Measurements from ENCODE around the gene VPS18. TPM values are rescaled to one million over a fixed set of nuclear protein-coding genes. Genes with fewer than 3 reads are reported as not detected.

The VPS18 gene
- total and polyA plus RNA-seq, 4 donors: 16.1 to 31.5 (median 21.1) TPM

DNA sequence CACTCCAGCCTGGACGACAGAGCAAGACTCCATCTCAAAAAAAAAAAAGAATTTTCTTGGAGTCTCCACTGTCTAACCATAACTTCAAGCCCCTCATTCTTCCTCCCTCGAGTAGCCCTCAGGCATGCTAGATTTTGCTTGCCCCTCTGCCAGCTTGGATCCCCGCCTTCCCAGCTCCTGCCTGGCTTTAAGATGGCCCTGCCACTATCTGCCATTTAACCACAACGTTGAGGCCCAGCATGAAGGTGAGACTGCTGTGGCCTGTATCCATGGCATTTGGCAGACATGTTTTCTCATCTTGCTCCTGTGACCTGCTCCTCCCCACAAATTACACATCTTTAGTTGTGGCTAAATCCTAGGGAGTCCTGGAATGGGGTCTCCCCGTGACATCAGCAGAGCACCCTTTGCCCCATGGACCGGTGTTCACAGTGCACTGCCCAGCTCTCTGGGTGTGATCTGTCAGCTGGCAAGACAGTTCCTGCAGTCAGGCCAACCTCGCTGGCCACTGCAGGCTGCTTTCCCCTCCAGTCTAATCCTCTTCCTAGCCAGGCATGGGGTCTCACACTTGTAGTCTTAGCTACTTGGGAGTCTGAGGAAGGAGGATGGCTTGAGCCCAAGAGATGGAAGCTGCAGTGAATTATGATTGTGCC is 10.4 kb downstream of the VPS18 start:
- ATAC-seq (ENCODE audit: insufficient read depth, low FRiP score): no peak
- WGBS, 2 donors: 71 to 75% methylated on average over 7 of the region's 7 CpGs
- Histone ChIP-seq H3K36me3 (ENCODE audit: control insufficient read depth in 4 of 4, insufficient read depth in 4 of 4, low read length in 4 of 4) (peaks cover 16 to 33% (median 22%) of the 10 kb centered on the region in 4 donors), H3K27me3 (ENCODE audit: control insufficient read depth in 3 of 3, insufficient read depth in 3 of 3, low read length in 2 of 3) (no peaks in the 10 kb centered on the region), H3K9ac (ENCODE audit: insufficient read depth in 1 of 2, low read length in 2 of 2) (no peak overlapping the region), H3K4me3 (no peak overlapping the region), H3K27ac (ENCODE audit: low read depth in 1 of 2, low read length in 1 of 2) (peak overlapping the region in 1 of 2 donors; percentile 29), H3K4me1 (ENCODE audit: control insufficient read depth in 5 of 5, insufficient read depth in 5 of 5, low read length in 5 of 5) (peaks cover 4 to 37% (median 26%) of the 10 kb centered on the region in 5 donors), H3K9me3 (ENCODE audit: control insufficient read depth in 4 of 4, insufficient read depth in 3 of 4, low read length in 3 of 4) (no peaks in the 10 kb centered on the region)
- DNase-seq: no peak
- TF ChIP-seq, protein P1, sequence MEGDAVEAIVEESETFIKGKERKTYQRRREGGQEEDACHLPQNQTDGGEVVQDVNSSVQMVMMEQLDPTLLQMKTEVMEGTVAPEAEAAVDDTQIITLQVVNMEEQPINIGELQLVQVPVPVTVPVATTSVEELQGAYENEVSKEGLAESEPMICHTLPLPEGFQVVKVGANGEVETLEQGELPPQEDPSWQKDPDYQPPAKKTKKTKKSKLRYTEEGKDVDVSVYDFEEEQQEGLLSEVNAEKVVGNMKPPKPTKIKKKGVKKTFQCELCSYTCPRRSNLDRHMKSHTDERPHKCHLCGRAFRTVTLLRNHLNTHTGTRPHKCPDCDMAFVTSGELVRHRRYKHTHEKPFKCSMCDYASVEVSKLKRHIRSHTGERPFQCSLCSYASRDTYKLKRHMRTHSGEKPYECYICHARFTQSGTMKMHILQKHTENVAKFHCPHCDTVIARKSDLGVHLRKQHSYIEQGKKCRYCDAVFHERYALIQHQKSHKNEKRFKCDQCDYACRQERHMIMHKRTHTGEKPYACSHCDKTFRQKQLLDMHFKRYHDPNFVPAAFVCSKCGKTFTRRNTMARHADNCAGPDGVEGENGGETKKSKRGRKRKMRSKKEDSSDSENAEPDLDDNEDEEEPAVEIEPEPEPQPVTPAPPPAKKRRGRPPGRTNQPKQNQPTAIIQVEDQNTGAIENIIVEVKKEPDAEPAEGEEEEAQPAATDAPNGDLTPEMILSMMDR (IDR thresholded peaks at IDR 0.05; ENCODE audit: control extremely low read depth, extremely low read depth): no peak

DNA sequence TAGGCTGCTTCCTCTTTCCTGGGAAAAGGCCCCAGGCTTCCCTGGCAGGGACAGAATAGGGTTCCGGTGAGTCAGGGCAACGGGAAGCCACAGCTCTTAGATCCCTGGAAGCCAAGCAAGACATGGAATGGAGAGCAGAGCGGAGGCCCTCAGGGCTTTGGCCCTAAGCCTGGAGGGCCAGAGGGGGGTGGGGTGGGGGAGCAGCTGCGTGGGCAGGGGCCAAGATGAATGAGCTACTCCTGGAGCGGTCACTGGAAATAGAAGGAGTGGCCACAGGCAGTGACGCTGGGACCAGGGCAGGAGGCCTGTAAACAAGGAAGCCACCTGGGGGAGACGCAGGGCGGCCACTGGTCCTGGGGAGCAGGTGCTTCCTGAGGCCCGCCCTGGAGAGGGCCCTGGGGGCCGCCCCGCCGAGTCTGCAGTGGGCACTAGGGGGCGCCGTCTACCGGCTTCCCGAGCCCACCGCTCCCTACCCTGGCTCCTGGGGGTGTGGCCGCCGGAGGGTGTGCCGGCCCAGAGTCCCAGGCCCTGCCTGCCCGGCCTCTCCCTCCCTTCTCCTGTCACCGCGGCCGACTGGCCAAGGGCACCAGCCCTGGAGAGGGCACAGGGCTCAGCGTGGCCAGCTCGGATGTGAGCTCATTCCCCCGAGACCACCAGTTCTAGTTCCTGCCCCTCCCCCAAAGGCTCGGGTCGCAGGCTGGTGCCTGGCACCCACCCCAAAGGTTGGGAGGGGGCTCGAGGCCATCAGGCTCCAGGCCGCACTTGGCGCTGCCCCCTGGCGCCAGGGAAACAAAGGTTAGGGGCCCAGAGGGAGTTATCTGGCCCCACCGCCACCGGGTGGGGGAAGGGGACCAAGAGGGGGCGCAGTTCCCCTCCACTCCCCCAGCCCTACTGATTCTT is 12.1 kb downstream of the VPS18 start:
- TF ChIP-seq, protein P1 (IDR thresholded peaks at IDR 0.05; ENCODE audit: control extremely low read depth, extremely low read depth): peak; percentile 59
- no peaks in the 10 kb centered on the region for H3K27me3 ChIP-seq (ENCODE audit: control insufficient read depth in 3 of 3, insufficient read depth in 3 of 3, low read length in 2 of 3)
- H3K4me1 ChIP-seq (ENCODE audit: control insufficient read depth in 5 of 5, insufficient read depth in 5 of 5, low read length in 5 of 5): peaks cover 4 to 44% (median 36%) of the 10 kb centered on the region in 5 donors
- peaks cover 7 to 21% (median 14%) of the 10 kb centered on the region in 4 donors for H3K36me3 ChIP-seq (ENCODE audit: control insufficient read depth in 4 of 4, insufficient read depth in 4 of 4, low read length in 4 of 4)
- peak; percentile 84 for ATAC-seq (ENCODE audit: insufficient read depth, low FRiP score)
- peak overlapping the region; percentile 63 to 67 for H3K9ac ChIP-seq (ENCODE audit: insufficient read depth in 1 of 2, low read length in 2 of 2)
- peak overlapping the region; percentile 27 for H3K4me3 ChIP-seq
- H3K9me3 ChIP-seq (ENCODE audit: control insufficient read depth in 4 of 4, insufficient read depth in 3 of 4, low read length in 3 of 4): no peaks in the 10 kb centered on the region
- DNase-seq: peak; percentile 83 to 88 (median 87)
- H3K27ac ChIP-seq (ENCODE audit: low read depth in 1 of 2, low read length in 1 of 2): peak overlapping the region; percentile 88 to 97
- 2 to 3% methylated on average over 28 to 36 of the region's 36 CpGs for WGBS, 2 donors

DNA sequence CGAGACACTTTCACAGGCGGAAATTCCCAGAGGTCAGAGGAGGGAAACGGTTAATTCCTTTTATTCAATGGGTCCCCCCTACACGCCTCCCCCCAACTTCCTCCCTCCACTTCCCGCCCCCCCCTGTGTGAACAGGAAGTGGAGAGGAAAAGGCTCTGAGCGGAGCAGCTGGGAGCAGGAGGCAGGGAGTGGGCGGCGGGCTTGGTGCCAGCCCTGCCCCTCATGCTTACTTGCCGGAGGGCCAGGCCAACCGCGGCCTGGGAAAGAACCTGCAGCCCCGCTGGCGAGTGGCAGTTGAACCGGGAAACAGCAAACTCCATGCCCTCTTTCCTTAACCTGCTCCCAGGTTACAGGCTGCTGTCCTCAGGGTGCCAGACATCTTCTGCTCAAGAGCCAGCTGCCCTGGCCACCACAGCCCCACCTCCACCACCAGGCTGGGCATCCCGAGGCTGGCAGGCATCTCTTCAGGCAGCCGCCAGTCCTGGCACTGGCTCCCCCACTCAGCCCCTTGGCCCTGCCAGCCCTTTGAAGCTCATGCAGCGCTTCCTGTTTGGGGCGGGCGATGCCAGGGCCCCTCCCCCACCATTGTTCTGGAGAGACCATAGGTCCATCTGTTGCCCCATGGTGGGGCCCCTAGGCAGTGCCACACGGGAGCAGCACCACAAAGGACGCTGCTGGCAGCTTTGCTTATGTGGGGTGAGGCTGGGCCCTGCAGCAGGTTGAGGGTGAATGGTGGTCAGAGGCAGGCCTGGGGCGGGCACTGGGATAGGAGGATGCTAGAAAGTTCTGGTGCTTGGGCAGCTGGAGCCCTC is 12.9 kb downstream of the VPS18 start:
- Histone ChIP-seq H3K36me3 (ENCODE audit: control insufficient read depth in 4 of 4, insufficient read depth in 4 of 4, low read length in 4 of 4) (peaks cover 7 to 21% (median 12%) of the 10 kb centered on the region in 4 donors), H3K4me3 (no peak overlapping the region), H3K4me1 (ENCODE audit: control insufficient read depth in 5 of 5, insufficient read depth in 5 of 5, low read length in 5 of 5) (peaks cover 4 to 47% (median 36%) of the 10 kb centered on the region in 5 donors), H3K9ac (ENCODE audit: insufficient read depth in 1 of 2, low read length in 2 of 2) (peak overlapping the region; percentile 63 to 67), H3K9me3 (ENCODE audit: control insufficient read depth in 4 of 4, insufficient read depth in 3 of 4, low read length in 3 of 4) (no peaks in the 10 kb centered on the region), H3K27ac (ENCODE audit: low read depth in 1 of 2, low read length in 1 of 2) (peak overlapping the region; percentile 88 to 97), H3K27me3 (ENCODE audit: control insufficient read depth in 3 of 3, insufficient read depth in 3 of 3, low read length in 2 of 3) (no peaks in the 10 kb centered on the region)
- TF ChIP-seq, protein P1 (IDR thresholded peaks at IDR 0.05; ENCODE audit: control extremely low read depth, extremely low read depth): no peak
- ATAC-seq (ENCODE audit: insufficient read depth, low FRiP score) (peak; percentile 13), DNase-seq (peak; percentile 72 to 81 (median 73))
- 9 to 13% methylated on average over 22 of the region's 22 CpGs for WGBS, 2 donors

Data from lung (tissue), 12 donors.